Urothelium cell line (cell line): ENCODE results near the gene MANBA.

ENCODE experiments used
- DNase-seq: peaks from one replicate; pipeline ENCODE4 v3.0.0; 2011; ENCODE audit warnings: low spot score, mixed read lengths
- FAIRE-seq: peaks from 2 replicates; lab custom pipeline; 2011; peaks lifted over from hg19 to GRCh38; lab: Jason Lieb, UNC

The MANBA gene

GRCh38 chr4:102598762-102599374, 161.9 kb downstream of the MANBA start:
- FAIRE-seq: no peak

GRCh38 chr4:102598086-102598761, 162.5 kb downstream of the MANBA start:
- no peak for FAIRE-seq
- DNase-seq: no peak

More at GRCh38 chr4:102598762-102599374, 161.9 kb downstream of the MANBA start:
- DNase-seq: no peak

DNA sequence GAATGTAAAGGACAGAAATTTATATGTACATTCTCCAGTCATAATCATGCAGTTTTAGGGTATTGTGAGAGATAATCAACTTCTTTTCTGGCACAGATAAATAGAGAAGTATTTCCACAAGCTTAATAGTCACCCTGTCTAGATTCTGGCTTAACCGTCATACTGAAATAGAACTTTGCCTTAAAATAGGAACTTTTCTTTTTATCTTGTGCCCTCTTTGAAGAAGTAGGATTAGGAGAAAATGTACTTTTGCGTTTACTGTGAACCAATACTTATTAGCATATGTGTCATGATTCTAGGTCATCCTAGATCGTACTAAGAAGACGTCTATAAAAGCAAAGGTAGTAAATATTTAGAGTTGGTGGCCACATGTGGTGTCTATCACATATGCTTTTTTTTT, 164.2 kb downstream of the MANBA start:
- FAIRE-seq: no peak
- no peak for DNase-seq

DNA sequence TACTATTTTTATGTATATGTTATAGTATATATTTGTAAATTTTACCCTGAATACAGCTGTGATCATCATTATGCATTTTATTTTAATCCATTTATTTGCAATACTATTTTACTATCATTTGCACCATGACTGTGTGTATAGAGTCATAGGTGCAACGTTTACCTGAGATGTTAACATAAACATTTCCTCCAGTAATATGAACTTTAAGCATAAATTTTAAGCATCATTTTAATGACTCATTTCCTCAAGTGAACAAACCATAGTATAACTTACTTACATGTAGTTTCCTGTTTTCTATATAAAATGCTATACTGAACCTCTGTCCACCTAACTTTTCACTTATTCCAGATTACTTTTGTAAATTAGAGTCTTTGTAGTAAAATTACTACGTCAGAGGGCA, 166.8 kb downstream of the MANBA start:
- FAIRE-seq (no peak), DNase-seq (no peak)

DNA sequence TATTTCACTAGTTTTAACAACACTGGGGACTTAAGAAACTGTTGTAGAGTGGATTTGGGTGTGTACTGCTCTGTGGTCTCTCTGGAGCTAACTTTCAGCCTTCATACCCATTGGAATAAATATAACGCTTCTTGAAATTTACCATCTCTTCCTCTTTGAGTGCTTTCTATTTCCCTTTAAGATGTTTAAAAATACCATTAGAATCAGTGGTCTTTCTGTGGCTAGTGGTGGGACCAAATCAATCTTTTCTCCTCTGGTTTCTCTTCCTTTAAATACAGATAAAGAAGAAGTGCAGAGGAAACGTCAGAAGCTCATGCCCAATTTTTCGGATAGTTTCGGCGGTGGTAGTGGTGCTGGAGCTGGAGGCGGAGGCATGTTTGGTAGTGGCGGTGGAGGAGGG, 167.6 kb downstream of the MANBA start:
- DNase-seq: no peak
- FAIRE-seq: no peak

- FAIRE-seq (no peak), DNase-seq (no peak)
These were observed 168.5 kb downstream of the MANBA start for GRCh38 chr4:102592256-102592655.

DNA sequence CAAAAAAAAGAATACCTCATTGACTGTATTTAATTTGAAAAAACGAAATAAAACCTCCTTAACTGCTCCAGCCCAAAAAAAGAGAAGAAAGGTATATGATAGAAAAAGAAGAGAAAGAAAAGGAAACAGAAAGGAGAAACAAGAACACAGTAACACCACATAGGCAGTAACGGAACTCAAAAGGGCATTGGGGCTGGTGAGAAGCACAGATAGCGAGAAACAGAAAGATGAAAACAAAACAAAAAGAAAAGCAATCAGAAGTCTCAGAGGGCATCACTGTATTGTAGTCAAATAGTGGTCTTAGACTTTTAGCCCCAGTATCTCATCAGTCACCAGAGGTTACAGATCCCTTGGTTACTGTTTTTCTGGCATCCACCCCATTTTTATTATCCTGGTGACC, 171.0 kb downstream of the MANBA start:
- DNase-seq (no peak), FAIRE-seq (no peak)

GRCh38 chr4:102586644-102587021, 174.1 kb downstream of the MANBA start:
- DNase-seq: no peak
- no peak for FAIRE-seq

DNA sequence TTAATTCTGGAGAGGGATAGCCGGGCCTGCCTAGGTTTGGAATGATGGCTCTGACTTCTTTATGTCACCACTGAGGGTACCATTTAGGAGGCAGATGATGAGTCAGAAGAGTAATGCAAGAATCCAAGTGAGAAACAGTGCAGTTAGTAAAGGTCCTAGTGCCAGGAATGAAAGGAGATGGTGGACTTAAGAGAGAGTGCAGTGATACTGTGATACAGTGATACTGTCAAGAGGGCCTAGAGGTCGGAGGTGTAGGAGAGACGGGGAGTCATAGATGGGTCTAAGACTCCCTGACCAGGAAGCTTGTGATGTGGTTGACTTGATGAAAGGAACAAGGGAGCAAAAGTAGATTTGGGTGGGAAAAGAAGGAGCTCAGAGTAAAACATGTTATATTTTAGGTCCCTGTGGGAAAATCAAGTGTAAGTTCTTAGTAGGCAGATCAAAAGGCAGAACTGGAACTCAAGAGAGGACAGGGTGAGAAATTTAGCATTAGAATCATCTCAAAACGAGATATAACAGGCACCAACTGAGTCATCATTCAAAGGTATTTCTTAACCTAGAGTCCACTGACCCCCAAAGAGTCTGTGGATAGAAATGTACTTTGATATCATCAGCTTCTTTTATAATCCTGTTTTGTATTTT, 174.6 kb downstream of the MANBA start:
- FAIRE-seq: no peak

DNA sequence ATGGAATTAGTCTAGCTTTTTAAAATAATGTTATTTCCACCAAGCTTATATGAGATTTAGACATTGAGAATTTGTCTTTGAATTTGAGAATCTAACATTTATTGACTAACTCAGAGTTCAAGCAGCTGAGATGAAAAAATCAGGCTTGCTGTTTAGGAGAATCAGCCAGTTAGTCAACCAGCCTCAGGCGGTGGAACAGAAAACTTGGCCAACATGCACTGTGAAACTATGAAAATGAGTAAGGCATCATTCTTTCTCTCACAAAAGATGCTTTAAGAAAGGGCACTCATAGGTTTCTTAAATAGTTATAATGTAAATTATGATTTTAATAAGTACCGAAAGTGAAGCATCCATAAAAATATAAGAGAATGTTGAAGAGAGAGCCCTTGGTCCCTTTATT, 175.4 kb downstream of the MANBA start:
- DNase-seq (no peak), FAIRE-seq (no peak)

More for the DNA sequence above, 174.6 kb downstream of the MANBA start:
- no peak for DNase-seq

DNA sequence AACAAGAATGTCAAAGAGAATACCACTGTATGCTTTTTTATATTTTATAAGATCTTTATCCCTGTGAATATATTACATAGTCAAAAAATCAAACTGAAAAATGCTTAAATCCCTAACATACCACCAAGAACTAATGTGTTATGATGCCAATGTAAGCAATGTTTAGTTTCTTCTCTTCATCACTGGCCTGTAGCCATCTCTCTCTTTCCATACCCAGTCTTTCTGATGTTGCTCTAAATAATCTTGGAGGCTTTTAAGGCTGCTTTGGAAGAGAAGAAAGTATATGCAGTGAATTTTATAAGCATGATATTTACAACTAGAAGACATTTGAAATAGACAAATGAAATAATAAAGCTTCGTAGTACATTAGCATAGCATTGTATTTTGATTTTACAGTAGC, 176.7 kb downstream of the MANBA start:
- no peak for DNase-seq
- no peak for FAIRE-seq
